ENCODE measurements around the gene RASSF4.
A peak's percentile ranks its signal among the peaks of the same experiment; 100 is the strongest.

RASSF4 gene

DNA sequence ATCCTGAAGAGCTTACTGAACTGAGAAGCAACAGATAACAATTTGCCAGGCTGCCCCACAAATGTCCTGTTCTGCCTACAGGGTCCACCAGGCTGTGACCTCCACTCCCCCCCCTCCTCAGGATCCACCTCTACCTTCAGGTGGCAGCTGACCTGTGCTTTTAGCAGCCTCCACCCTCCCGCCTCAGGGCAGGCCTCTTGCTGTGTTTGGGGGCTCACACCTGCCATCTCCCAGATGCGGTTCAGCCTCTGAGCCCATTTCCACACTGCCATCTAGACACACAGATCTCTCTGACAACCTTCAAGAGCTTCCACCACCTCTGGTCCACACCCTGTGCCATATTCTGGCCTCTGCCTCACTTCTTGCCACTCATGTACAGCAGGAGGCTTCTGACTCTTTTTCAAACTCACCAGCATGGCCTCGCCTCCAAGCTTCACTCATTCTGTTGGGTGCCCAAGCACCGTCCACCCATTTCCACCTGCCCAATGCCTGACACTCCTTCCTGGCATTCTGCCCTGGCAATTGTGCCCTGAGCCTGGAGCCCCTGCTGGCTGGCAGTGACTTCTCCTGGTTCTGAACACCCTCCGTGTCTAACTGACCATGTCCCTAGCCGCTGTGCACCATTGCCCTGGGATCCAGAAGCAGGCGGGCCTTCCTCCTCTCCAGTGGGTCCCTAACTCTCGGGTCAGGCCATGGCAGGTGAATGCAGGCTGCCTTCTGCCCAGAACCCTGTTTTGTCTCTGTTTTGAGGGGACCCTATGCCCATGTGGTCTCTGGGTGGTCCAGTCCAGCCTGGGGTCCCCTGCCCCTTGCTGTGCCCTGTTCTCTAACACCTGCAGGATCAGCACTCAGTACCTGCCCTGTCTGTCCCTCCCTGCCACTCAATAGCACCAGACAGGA, 30.0 kb upstream of the RASSF4 start:
- DNase-seq: no peak

DNA sequence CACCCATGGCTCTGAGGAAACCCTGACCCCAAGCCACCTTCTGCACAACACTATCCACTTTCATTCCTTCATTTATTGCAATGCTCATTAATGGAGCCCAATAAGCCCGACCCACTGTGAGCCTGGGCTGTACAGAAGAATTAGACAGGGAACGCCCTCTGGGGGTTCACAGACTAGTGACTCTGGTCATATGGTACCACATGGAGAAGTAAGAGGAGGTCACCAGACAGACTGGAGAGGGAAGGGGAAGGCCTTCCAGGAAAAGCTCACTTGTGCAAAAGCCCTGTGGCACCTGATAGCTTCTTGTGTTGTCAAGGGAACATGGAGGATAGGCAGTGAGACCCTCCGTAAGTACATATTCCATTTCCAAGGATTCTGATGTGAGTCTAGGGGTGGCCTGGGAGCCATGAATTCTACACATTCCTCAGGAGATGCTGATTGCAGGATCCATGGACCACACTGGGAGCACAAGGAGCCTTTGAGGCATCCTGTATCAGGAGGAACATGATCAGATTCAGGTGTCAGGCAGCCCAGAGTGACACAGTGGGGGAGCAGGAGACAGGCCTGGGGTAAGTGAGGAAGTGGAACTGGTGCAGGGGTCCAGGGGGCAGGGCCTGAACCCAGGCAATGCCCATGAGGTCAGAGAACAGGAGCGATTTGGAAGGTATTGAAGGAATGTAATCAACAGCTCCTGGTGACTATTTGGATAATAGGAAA, 28.5 kb upstream of the RASSF4 start:
- DNase-seq: no peak

- no peak for DNase-seq
Observed at GRCh38 chr10:44931621-44932516, 27.7 kb upstream of the RASSF4 start.

DNA sequence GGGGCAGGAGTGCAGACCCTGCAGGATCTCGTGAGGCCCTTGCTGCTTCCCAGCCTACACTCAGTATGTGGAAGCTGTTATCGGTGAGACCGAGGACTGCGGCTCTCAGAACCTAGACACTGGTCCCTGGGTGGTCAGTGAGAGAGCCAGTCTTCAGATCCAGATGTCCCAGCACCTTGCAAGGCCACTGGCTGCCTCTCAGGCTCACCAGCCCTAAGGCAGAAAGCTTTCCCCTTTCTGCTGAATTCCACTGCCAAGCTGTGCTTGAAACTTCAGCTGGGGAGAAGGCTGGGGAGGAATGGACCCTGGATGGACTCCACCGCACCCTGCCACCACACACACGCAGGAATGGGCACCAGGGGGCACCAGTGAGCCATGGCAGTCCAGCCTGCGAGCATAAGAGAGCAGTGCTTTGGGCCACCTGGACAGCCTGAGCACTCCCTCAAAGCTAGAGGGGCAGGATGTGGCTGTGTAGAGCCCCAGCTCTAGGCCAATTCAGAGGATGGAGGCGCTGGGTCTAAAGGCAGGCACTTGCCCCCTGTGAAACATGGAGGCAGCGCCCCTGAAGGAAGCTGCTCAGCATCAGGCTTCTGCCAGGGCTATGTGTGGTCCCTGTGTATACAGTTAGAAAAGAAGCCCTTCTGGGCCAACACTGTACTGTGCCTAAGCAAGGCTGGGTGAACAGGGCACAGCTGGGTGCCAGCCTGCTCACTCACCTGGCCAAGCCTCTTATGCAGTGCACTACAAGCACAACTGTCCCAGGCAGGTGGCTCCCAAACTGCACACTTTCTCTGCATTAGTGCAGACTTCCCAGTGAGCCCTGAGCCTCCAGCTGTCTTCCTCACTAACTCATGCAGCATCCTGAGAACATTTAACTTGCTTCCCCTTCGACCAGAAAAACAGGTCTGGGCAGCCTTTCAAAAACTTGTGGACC, 26.8 kb upstream of the RASSF4 start:
- peak; percentile 81 for DNase-seq

DNA sequence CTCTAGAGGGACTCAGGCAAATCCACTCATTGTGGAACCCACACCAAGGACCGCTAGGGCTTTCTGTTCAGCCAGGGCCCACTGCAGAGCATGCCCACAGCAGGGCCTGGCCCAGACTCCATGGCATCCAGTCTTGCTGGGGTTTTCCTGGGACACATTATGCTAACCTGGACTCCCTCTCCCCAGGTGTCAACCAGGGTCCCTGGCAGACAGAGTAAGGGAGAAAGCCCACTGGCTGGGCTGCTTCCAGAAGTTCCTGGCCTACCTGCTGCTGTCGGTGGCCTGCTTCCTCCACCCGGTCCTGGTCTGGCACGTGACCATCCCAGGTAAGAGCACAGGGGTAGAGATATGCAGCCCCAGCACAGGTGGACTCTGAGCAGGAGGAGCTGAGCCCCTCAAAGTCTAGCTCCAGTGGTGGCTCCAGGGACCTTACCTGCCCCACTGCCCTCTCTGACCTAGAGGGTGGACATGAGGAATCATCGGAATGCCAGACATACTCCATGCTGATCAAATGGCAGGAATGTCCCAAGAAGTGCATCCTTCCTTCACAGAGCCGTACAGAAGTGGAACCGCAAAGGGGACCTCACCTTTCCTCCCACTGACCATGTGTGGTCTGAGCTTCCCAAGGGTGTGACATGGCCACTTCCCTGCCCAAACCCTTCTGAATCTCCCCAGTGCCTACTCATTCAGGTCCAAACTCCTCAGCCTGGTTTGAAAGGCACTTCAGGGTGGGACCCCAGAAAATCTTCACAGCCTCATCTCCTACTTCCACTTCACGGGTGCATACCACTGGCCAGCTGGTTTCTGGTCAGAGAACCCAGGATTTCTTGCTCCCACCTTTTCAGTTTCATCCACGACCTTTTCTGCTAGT, 25.9 kb upstream of the RASSF4 start:
- no peak for DNase-seq

DNA sequence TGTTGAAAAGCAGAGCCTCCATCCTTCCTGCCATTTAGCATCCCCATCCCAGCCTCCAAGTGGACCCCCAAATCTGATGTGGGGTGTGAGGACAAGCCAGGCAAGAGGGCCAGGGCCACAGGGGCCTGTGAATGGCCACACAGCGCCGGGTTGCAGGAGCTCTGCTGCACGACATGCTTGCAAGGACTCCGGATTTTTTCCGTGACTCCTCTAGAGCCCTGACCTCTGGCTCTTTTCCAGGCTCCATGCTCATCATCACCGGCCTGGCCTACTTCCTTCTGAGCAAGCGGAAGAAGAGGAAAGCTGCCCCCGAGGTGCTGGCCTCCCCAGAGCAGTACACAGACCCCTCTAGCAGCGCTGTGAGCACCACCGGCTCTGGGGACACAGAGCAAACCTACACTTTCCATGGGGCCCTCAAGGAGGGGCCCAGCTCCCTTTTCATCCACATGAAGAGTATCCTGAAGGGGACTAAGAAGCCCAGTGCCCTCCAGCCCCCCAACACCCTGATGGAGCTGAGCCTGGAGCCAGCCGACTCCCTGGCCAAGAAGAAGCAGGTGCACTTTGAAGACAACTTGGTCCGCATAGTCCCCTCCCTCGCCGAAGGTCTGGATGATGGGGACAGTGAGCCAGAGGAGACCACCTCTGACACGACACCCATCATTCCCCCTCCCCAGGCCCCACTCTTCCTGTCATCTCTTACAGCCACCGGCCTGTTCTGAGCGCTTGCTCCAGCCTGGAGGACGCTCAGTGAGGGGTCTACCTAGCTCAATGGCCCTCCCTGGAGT, 25.0 kb upstream of the RASSF4 start:
- DNase-seq: no peak

DNA sequence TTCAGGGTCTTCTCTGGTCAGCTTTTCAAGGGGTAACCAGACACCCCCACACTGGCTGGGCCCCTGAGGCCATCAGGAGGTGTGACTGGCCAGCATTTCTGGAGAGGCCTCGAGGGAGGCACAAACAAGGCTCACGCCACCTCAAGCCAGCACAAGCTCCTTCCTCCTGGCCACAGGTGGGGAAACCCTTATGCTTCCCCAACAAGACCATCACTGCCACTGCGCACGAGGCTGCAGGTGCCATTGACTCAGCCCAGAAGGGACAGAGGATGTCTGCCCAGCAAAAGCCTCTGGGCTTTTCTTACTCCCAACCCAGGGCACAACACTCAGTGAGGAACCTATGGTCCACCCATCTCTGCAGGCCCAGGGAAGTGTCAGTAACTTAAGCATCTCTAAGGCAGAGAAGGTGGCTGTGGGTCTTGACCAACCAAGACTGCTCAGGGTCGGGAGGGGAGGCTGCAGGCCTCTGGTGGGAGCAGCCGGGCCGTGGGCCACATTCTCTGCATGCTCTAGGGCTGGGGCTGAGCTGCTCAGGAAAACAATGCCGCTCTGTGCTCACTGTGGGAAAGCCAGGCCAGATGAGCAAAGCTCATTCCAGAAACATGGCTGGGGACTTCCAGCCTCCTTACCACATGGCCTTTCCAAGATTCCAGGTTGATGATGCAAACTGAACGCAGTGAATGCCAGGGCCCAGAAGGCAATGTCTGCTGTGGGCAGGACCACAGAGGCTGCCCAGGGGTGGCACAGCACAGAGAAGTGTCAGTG, 24.2 kb upstream of the RASSF4 start:
- no peak for DNase-seq

- DNase-seq: no peak
Observed at GRCh38 chr10:44935966-44936295, 23.7 kb upstream of the RASSF4 start.

DNA sequence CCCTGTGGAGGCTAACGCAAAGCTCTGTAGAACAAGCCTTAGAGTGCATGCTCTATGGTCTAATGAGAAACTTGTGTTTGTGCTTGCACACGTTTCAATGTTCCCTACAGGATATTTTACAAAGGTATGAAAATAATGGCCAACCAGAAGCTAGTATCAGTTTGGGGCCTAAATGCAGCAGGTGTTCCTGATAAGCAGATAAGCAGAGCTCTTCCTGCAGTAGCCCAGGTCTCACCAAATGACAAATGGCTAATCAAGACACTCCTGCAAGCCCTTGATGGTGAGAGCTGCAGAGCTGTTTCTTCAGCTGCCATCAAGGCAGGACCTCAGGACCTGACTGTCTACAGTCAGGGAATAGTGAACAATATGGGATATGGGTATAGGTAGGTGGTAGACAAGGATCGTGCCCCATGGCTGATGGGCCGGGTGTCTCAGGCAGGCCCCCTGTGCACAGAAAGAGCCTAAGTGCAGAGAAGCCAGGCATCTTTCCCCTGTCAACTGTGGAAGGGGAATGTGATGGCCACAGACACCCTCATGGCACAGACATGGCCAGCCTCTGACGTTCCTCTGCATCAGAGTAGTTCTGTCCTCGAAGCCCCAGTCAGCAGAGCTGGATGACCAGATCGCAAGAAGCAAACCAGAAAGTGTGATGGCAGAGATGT, 23.2 kb upstream of the RASSF4 start:
- DNase-seq: no peak

GRCh38 chr10:44937196-44938005, 22.2 kb upstream of the RASSF4 start:
- no peak for DNase-seq

DNA sequence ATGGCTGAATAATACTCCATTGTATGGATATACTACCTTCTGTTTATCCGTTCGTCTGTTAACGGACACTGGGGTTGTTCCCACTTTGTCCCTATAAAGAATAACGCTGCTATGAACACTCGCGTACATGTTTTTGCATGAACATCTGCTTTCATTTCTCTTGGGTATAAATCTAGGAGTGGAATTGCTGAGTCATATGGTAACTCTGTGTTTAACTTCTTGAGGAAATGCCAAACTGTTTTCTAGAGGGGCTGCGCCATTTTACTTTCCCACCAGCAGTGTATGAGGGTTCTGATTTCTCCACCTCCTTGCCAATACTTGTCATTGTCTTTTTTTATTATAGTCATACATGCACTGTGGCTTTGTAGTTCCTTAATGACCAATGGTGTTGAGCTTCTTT, 20.6 kb upstream of the RASSF4 start:
- no peak for DNase-seq

GRCh38 chr10:44939691-44940401, 19.8 kb upstream of the RASSF4 start:
- no peak for DNase-seq

GRCh38 chr10:44944354-44944753, 15.2 kb upstream of the RASSF4 start:
- DNase-seq: no peak

- DNase-seq: no peak
Observed at GRCh38 chr10:44946205-44946604, 13.4 kb upstream of the RASSF4 start.

GRCh38 chr10:44947371-44948152, 12.0 kb upstream of the RASSF4 start:
- no peak for DNase-seq

DNA sequence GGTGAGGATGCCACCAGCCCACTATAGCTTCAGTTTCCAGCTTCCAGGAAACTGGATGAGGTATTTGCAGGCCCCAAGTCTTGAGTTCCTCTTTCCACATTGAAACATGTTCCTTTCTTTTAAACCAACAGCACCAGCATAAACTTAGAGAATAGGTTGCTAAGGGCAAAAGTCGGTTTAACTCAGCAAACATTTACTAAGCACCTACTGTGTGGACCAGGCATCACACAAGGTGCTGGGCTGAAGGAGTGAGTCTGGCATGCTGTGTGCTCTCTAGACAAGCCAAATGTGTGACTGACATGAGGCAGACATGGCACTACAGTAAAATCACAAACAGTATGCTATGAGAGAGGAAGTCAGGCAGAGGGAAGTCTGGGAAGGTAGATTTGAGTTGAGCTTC, 11.0 kb upstream of the RASSF4 start:
- DNase-seq: no peak
